PC-9 (cell line): ENCODE data around the gene NGEF. TPM values are rescaled to one million over a fixed set of nuclear protein-coding genes. Genes with fewer than 3 reads are reported as not detected.

ENCODE experiments used
- BruUV-seq: library from RNA; stranded (reverse); fragments of 400-500 nt; replicated peaks from 2 replicates; lab custom pipeline; 2021; lab: Mats Ljungman, UMichigan
- CTCF ChIA-PET: fragments of 300-600 bp; sonication (Branson Sonifier 250); formaldehyde crosslinking; loops from one replicate; lab custom pipeline; 2022; ENCODE audit warnings: antibody characterized with exemption; lab: Charles Lee
- POLR2A ChIA-PET: fragments of 300-600 bp; sonication (Branson Sonifier 250); formaldehyde crosslinking; loops from one replicate; lab custom pipeline; 2022; ENCODE audit warnings: antibody characterized with exemption; ENCODE audit not compliant: unreplicated experiment; lab: Charles Lee
- DNase-seq, 2 experiments: peaks; one replicate each; pipeline versions ENCODE4 v3.0.0 to v3.0.0-alpha.2; 2015 to 2022; ENCODE audit warnings: mixed read lengths in 1 of 2
- H2AFZ ChIP-seq: fragments of 200-600 bp; sonication (generic); 2 replicates; pipeline ENCODE4 v1.8.1; 2017; ENCODE audit warnings: antibody characterized with exemption
- H3F3A ChIP-seq: fragments of 200-600 bp; sonication (generic); 2 replicates; pipeline ENCODE4 v1.8.1; 2017; ENCODE audit warnings: antibody characterized with exemption, mild to moderate bottlenecking, low read depth; ENCODE audit not compliant: insufficient read depth
- H3K27ac ChIP-seq: fragments of 200-600 bp; sonication (generic); 2 replicates; pipeline ENCODE4 v1.6.1; 2016; ENCODE audit warnings: mixed run types
- H3K27me3 ChIP-seq: fragments of 200-600 bp; sonication (generic); 2 replicates; pipeline ENCODE4 v1.6.1; 2016; ENCODE audit warnings: low read depth, mixed run types; ENCODE audit not compliant: insufficient read depth
- H3K36me3 ChIP-seq: fragments of 200-600 bp; sonication (generic); 2 replicates; pipeline ENCODE4 v1.6.1; 2016; ENCODE audit warnings: low read depth, mixed run types
- H3K4me1 ChIP-seq: fragments of 200-600 bp; sonication (generic); replicated peaks from 2 replicates; pipeline ENCODE4 v1.6.1; 2016; ENCODE audit warnings: mixed run types; ENCODE audit not compliant: insufficient read depth
- H3K4me2 ChIP-seq: fragments of 200-600 bp; sonication (generic); 2 replicates; pipeline ENCODE4 v1.6.1; 2017; ENCODE audit warnings: mixed run types
- H3K4me3 ChIP-seq: fragments of 200-600 bp; sonication (generic); 2 replicates; pipeline ENCODE4 v1.6.1; 2016; ENCODE audit warnings: mixed run types
- H3K79me2 ChIP-seq: fragments of 200-600 bp; sonication (generic); 2 replicates; pipeline ENCODE4 v1.6.1; 2017; ENCODE audit warnings: low read depth, mixed run types
- H3K9me2 ChIP-seq: fragments of 200-600 bp; sonication (generic); 2 replicates; pipeline ENCODE4 v1.8.1; 2017; ENCODE audit warnings: mild to moderate bottlenecking; ENCODE audit not compliant: insufficient read depth
- H3K9me3 ChIP-seq: fragments of 200-600 bp; sonication (generic); 2 replicates; pipeline ENCODE4 v1.8.1; 2016; ENCODE audit warnings: low read depth; ENCODE audit not compliant: insufficient read depth
- H4K20me1 ChIP-seq: fragments of 200-600 bp; sonication (generic); 2 replicates; pipeline ENCODE4 v1.8.1; 2017; ENCODE audit not compliant: insufficient read depth
- EZH2 ChIP-seq: fragments of 200-600 bp; sonication (generic); IDR thresholded peaks from 2 replicates; pipeline ENCODE4 v1.8.0; 2017; ENCODE audit warnings: antibody characterized with exemption, low read depth
- intact Hi-C: fragments of 100-400 bp; cut with micrococcal nuclease; formaldehyde crosslinking; loops from one replicate; pipeline ENCODE4 v1.10.0; 2022; ENCODE audit not compliant: unreplicated experiment
- total RNA-seq: library from RNA; stranded (reverse); gene quantifications from 2 replicates; pipeline ENCODE4 v1.2.3, GENCODE V29; 2021
- TF ChIP-seq, protein P1 (sequence below): fragments of 200-600 bp; sonication (generic); conservative IDR thresholded peaks from 2 replicates; pipeline ENCODE4 v1.6.1; 2017; ENCODE audit warnings: mixed run types, antibody characterized with exemption, mild to moderate bottlenecking, moderate library complexity

NGEF gene
- total RNA-seq, 1 experiment from 2014 or later: 55.3 TPM

- BruUV-seq: no TSS peak
- Histone ChIP-seq H3K27ac (no peak overlapping the region), H2AFZ (no peak overlapping the region), H3K79me2 (no peaks in the 10 kb centered on the region), H3K4me2 (no peak overlapping the region), H3K9me3 (no peaks in the 10 kb centered on the region), H3K4me1 (no peaks in the 10 kb centered on the region), H3K4me3 (no peak overlapping the region), H3K36me3 (no peaks in the 10 kb centered on the region), H3K9me2 (no peaks in the 10 kb centered on the region), H3F3A (no peaks in the 10 kb centered on the region), H4K20me1 (no peaks in the 10 kb centered on the region), H3K27me3 (no peaks in the 10 kb centered on the region)
- TF ChIP-seq EZH2: no peak
- POLR2A ChIA-PET: interaction anchor here (0.7 kb wide), 1 partner anchor 32 kb away, joined by 3 read pairs; no protein-coding TSS in a partner anchor
- no peak for DNase-seq
- CTCF ChIA-PET: no interaction called here
- intact Hi-C loops: no loop called here
Measured at GRCh38 chr2:233010569-233011267, 2.3 kb downstream of the NGEF start.

- no peaks in the 10 kb centered on the region for H3K9me2 ChIP-seq
- TF ChIP-seq, protein P1, sequence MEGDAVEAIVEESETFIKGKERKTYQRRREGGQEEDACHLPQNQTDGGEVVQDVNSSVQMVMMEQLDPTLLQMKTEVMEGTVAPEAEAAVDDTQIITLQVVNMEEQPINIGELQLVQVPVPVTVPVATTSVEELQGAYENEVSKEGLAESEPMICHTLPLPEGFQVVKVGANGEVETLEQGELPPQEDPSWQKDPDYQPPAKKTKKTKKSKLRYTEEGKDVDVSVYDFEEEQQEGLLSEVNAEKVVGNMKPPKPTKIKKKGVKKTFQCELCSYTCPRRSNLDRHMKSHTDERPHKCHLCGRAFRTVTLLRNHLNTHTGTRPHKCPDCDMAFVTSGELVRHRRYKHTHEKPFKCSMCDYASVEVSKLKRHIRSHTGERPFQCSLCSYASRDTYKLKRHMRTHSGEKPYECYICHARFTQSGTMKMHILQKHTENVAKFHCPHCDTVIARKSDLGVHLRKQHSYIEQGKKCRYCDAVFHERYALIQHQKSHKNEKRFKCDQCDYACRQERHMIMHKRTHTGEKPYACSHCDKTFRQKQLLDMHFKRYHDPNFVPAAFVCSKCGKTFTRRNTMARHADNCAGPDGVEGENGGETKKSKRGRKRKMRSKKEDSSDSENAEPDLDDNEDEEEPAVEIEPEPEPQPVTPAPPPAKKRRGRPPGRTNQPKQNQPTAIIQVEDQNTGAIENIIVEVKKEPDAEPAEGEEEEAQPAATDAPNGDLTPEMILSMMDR: no peak
- no peak for TF ChIP-seq EZH2
- H3K9me3 ChIP-seq: no peaks in the 10 kb centered on the region
- POLR2A ChIA-PET: no interaction called here
- no peaks in the 10 kb centered on the region for H3K79me2 ChIP-seq
- H3K4me3 ChIP-seq: no peak overlapping the region
- H3K27me3 ChIP-seq: no peaks in the 10 kb centered on the region
- H4K20me1 ChIP-seq: no peaks in the 10 kb centered on the region
- H3K27ac ChIP-seq: no peak overlapping the region
- intact Hi-C loops: no loop called here
- no peaks in the 10 kb centered on the region for H3K4me1 ChIP-seq
- H3K36me3 ChIP-seq: no peaks in the 10 kb centered on the region
- H3K4me2 ChIP-seq: no peak overlapping the region
- H3F3A ChIP-seq: no peaks in the 10 kb centered on the region
- CTCF ChIA-PET: no interaction called here
- BruUV-seq: no TSS peak
- no peak overlapping the region for H2AFZ ChIP-seq
- DNase-seq: no peak
Measured at GRCh38 chr2:233009661-233010060, 3.4 kb downstream of the NGEF start.

- no peaks in the 10 kb centered on the region for H3K4me1 ChIP-seq
- no peaks in the 10 kb centered on the region for H4K20me1 ChIP-seq
- H3K9me2 ChIP-seq: no peaks in the 10 kb centered on the region
- no peak overlapping the region for H3K4me2 ChIP-seq
- ChIA-PET POLR2A (no interaction called here), CTCF (no interaction called here)
- H3K9me3 ChIP-seq: no peaks in the 10 kb centered on the region
- DNase-seq: no peak
- BruUV-seq: no TSS peak
- H3K36me3 ChIP-seq: no peaks in the 10 kb centered on the region
- no peak overlapping the region for H3K4me3 ChIP-seq
- intact Hi-C loops: no loop called here
- H3K27ac ChIP-seq: no peak overlapping the region
- H3F3A ChIP-seq: no peaks in the 10 kb centered on the region
- no peaks in the 10 kb centered on the region for H3K79me2 ChIP-seq
- no peak overlapping the region for H2AFZ ChIP-seq
- TF ChIP-seq, protein P1: no peak
- TF ChIP-seq EZH2: no peak
- no peaks in the 10 kb centered on the region for H3K27me3 ChIP-seq
Measured at GRCh38 chr2:233007739-233008138, 5.3 kb downstream of the NGEF start.
